Activated CD8-positive, alpha-beta memory T cell treated with anti-CD3 and anti-CD28 coated beads for 36 hours (primary cell): ENCODE data around the gene DIP2B. TPM values are rescaled to one million over a fixed set of nuclear protein-coding genes. Genes with fewer than 3 reads are reported as not detected.
"Not testable (repeated sequence)": the region's sequence is repeated elsewhere in the genome, so short reads cannot be mapped to it uniquely, and the experiment has no call there.

ENCODE experiments used
- CTCF ChIA-PET: fragments of 350-600 bp; sonication (Branson Sonifier 250); formaldehyde crosslinking; loops from one replicate; lab custom pipeline; 2021; ENCODE audit warnings: antibody characterized with exemption; lab: Charles Lee
- POLR2A ChIA-PET: fragments of 350-600 bp; sonication (Branson Sonifier 250); formaldehyde crosslinking; loops from one replicate; lab custom pipeline; 2021; ENCODE audit warnings: antibody characterized with exemption; lab: Charles Lee
- total RNA-seq, 2 experiments: library from RNA; stranded (reverse); gene quantifications; one replicate each; pipeline ENCODE4 v1.2.3, GENCODE V29; 2021

DIP2B gene
- total RNA-seq, 2 experiments from 2014 or later = 21.7 to 22.2 TPM

DNA sequence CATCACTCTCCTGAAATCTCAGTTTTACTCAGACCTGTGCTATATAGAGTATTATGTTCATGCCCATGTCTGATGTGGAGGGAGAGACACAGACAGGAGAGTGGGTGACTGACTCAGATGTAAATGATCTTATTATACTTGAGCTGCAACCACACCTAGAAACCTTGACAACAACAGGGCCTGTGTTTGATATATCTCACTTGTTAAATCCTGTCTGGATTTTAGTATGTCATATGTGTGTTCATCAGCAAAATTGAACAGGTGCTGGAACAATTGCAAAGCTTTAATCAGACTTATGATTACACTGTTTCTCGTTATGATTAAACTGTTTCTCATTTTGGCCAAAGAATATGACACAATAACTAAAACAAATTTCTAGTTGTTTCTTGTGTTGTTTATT lies 37.7 kb downstream of the DIP2B start:
- POLR2A ChIA-PET = interaction anchor here (0.5 to 1.0 kb wide), 3 partner anchors 10 to 375 kb away, joined by 3 read pairs; partner anchors contain the start of gene CERS5
- CTCF ChIA-PET = interaction anchor here (2.3 kb wide), 1 partner anchor 10 kb away, joined by 7 read pairs; no protein-coding TSS in a partner anchor

DNA sequence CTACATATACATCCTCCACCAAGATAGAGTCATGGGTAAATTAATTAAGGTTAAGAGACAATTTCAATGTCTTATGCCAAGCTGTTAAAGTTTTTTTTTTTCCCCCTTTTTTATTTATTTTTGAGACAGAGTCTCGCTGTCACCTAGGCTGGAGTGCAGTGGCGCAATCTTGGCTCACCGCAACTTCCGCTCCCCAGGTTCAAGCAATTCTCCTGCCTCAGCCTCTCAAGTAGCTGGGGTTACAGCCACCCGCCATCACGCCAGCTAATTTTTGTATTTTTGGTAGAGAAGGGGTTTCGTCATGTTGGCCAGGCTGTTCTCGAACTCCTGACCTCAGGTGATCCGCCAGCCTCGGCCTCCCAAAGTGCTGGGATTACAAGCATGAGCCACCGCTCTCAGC lies 38.4 kb downstream of the DIP2B start:
- ChIA-PET CTCF (interaction anchor here (2.3 kb wide), 1 partner anchor 10 kb away, joined by 7 read pairs; no protein-coding TSS in a partner anchor), POLR2A (interaction anchor here (1.0 kb wide), 1 partner anchor 12 kb away, joined by 3 read pairs; no protein-coding TSS in a partner anchor)

DNA sequence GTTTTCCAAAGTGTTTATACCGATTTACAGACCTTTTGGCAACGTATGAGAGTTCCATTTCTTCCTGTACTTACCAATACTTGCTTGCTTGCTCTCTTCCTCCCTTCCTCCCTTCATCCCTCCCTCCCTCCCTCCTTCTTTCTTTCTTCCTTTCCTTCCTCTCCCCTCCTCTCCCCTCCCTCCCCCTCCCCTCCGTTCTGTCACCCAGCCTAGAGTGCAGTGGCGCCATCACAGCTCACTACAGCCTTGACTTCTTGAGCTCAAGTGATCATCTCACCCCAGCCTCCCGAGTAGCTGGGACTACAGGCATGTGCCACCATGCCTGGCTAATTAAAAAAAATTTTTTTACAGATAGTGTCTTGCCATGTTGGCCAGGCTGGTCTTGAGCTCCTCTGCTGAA lies 40.4 kb downstream of the DIP2B start:
- ChIA-PET CTCF (no interaction called here), POLR2A (interaction anchor here (0.5 kb wide), 1 partner anchor 24 kb away, joined by 5 read pairs; no protein-coding TSS in a partner anchor)

DNA sequence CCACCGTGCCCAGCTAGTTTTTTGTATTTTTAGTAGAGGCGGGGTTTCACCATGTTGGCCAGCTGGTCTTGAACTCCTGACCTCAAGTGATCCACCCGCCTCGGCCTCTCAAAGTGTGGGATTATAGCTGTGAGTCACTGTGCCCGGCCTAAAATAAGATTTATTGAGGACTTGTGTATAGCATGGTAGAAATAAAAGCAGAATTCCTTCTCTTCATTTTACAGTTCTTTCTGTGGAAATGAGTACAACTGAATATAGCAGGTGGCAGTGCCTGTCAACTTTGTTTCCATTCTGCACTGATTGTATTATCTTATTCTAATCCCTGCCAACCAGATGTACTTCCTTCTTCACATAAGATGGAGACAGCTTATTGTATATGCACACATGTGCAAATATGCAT lies 41.0 kb downstream of the DIP2B start:
- ChIA-PET CTCF (no interaction called here), POLR2A (no interaction called here)

DNA sequence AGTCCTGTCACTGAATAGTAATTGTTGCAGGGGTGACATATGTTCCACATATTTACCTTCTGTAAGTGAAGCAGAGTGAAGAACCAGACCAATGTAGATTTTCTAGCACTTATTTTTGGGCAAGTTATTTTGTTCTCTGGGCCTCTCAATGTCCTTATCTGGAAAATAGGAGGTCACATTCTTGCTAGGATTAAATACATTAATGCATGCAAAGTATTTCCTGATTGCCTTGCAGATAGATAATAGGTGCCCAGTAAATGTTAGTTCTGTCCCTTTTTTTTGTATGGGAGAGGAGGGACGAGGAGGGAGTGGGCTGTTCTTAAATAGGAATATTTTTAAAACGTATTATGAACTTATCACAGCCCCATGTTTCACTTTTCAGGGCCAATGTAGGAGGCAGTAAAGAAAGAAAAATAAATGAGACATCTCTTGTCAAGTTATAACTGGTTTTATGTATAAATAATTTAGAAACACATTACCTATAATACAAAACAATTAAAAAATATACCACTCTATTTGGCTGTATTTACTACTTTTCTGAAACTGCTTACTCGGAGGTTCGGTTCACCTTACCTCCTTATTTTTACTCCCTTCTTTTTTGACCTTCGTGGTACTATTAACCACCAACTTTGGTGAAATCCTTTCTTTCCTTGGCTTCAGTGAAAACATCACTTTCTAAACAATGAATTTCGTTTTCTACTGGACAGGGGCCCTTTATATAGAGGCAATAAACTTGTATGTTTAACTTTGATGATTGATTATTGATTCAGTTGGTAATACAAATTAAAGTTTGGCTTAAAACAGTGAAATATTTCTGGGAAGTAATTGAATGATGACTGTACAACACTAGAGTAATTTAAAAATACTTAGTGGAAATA lies 41.9 kb downstream of the DIP2B start:
- ChIA-PET CTCF (interaction anchor here (1.4 kb wide), 1 partner anchor 10 kb away, joined by 3 read pairs; no protein-coding TSS in a partner anchor), POLR2A (no interaction called here)

DNA sequence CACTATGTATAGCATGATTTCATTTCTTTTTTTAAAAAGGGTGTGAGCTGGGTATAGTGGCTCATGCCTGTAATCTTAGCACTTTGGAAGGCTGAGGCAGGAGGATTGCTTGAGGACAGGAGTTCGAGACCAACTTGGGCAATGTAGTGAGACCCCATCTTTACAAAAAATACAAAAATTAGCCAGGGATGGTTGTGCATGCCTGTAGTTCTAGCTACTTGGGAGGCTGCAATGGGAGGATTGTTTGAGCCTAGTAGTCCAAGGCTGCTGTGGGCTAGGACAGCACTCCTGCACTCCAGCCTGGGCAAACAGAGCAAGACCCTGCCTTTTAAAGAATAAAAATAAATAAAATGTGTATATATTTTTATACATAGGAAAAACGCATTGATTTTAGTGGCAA lies 43.0 kb downstream of the DIP2B start:
- CTCF ChIA-PET = interaction anchor here (1.4 kb wide), 1 partner anchor 11 kb away, joined by 3 read pairs; no protein-coding TSS in a partner anchor
- POLR2A ChIA-PET = no interaction called here

DNA sequence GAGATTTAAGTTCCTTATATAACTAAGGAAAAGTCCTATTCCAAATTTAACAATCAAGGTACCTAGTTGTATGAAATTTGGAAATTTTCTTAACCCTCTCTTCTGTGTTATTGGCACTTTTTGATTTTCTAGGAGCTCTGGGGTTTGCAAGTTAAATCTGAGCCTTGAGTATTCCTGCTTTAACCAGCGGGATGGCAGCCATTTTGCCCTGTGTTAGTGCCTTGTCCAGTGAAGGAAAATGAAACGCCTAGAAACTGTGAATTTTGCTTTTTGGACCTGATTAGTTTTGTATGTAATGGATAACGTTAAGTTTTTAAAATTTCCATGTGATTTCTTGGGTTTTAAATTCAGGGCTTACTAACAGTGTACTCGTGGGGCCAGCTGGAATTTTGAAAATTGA lies 45.1 kb downstream of the DIP2B start:
- CTCF ChIA-PET = no interaction called here
- POLR2A ChIA-PET = interaction anchor here (0.6 kb wide), 2 partner anchors 9 to 38 kb away, joined by 3 read pairs; no protein-coding TSS in a partner anchor

DNA sequence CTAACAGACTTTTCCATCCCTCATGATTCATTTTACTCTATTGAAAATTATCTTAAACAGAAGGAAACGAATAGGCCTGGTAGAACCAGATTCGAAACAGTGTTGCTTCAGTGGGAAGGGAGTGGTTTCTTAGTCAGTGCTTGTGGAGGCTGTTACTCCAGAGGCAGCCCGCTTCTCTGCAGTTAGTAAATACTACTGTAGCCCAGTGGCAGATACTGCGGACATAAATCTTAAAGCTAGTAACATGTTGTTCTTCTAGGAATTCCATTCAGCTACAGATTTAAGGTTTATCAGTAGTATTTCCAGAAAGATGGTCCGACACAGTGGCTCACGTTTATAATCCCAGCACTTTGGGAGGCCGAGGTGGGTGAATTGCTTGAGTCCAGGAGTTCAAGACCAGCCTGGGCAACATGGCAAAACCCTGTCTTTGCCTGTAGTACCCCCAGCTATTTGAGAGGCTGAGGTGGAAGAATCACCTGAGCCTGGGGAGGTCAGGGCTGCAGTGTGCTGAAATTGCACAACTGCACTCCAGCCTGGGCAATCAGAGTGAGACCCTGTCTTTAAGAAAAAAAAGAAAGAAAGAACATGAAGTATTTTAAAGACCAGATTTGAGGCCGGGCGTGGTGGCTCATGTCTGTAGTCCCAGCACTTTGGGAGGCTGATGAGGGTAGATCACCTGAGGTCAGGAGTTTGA lies 45.9 kb downstream of the DIP2B start:
- CTCF ChIA-PET = interaction anchor here (0.7 kb wide), 1 partner anchor 46 kb away, joined by 3 read pairs; the partner anchor contains the start of gene DIP2B
- POLR2A ChIA-PET = interaction anchor here (0.6 kb wide), 1 partner anchor 10 kb away, joined by 3 read pairs; no protein-coding TSS in a partner anchor

DNA sequence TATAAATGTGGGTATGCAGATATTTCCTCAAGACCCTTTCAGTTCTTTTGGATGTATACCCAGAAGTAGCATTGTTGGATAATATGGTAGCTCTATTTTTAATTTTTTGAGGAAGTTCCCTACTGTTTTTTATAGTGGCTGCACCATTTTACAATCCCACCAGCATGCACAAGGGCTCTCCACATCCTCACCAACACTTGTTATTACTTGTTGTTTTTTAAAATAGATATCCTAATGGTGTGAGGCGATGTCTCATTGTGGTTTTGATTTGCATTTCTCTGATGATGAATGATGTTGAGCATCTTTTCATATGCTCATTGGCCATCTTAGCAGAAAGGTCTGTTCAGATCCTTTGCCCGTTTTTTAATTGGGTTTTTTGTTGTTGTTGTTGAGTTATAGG lies 47.1 kb downstream of the DIP2B start:
- ChIA-PET CTCF (interaction anchor here (0.6 to 0.7 kb wide), 2 partner anchors 37 to 263 kb away, joined by 3 read pairs; no protein-coding TSS in a partner anchor), POLR2A (no interaction called here)

DNA sequence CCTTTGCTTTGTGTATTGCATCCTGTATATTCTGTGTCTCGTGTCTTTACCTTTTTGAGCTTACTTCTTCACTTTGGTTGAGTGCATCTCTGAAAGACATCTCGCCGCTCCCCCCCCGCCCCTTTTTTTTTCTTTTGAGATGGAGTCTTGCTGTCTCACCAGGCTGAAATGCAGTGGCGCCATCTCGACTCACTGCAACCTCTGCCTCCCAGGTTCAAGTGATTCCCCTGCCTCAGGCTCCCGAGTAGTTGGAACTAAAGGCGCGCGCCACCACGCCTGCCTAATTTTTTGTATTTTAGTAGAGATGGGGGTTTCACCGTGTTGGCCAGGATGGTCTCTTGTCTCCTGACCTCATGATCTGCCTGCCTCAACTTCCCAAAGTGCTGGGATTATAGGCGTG lies 49.9 kb downstream of the DIP2B start:
- ChIA-PET POLR2A (interaction anchor here (0.8 kb wide), 1 partner anchor 12 kb away, joined by 3 read pairs; no protein-coding TSS in a partner anchor), CTCF (no interaction called here)

DNA sequence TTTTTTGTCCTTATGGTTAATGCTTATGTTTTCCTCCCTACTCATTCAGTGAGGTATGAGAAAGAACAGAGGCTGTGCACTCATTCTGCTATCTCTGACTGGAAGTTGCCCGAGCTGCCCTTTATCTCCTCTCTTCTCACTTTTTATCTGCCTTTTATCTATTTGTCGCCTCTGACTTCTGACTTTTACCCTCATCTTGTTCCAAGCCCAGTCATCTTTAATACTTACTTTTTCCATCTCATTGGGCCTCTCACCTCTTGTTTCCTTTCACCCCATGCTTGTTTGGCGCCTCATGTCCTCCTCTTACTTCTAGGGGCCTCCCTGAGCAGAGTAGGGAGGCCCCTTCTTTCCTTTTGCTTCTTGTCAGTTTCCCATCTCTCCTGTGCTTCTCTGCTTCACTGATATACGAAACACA lies 50.7 kb downstream of the DIP2B start:
- POLR2A ChIA-PET = interaction anchor here (0.8 to 0.9 kb wide), 2 partner anchors 13 to 26 kb away, joined by 3 to 7 read pairs; no protein-coding TSS in a partner anchor
- CTCF ChIA-PET = interaction anchor here (0.6 kb wide), 1 partner anchor 31 kb away, joined by 4 read pairs; no protein-coding TSS in a partner anchor

DNA sequence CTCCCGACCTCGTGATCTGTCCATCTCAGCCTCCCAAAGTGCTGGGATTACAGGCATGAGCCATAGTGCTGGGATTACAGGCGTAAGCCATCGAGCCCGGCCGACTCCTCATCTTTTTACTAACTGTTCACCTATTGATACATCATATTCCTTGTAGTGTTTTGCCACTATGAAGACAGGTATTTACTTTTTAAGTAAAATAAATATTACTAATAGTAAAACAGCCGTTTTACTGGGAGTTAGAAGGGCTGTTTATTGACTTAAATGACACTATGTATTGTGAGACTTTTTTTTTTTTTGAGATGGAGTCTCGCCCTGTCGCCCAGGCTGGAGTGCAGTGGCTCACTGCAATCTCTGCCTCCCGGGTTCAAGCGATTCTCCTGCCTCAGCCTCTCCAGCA lies 51.5 kb downstream of the DIP2B start:
- ChIA-PET POLR2A (no interaction called here), CTCF (interaction anchor here (0.6 kb wide), 1 partner anchor 31 kb away, joined by 4 read pairs; no protein-coding TSS in a partner anchor)

DNA sequence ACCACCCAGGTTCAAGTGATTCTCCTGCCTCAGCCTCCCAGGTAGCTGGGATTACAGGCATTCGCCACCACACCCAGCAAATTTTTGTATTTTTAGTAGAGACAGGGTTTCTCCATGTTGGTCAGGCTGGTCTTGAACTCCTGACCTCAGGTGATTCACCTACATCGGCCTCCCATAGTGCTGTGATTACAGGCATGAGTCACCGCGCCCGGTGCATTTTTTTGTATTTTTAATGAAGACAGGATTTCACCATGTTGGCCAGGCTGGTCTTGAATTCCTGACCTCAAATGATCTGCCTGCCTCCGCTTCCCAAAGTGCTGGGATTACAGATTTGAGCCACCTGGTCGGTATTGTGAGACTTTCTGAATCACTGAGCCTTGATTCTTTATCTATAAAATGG lies 52.0 kb downstream of the DIP2B start:
- POLR2A ChIA-PET, CTCF ChIA-PET: not testable (repeated sequence)

DNA sequence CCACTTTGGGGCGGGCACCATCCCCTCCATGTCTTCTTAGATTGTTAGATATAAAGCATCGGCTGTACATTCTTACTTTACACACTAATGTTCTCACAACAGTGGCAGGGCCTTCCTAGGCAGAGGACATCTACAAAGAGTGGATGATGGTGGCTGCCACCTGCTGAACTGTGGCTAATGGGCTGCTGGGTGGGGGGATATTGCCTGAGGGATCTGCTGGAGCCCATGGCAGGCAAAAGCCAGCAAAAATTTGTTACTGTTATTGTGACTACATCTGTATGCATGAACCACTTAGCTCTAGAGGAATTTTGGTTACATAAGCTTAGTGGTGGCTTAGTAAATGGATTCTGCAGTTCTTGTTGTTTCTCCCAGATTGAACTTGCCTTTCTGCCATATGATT lies 52.6 kb downstream of the DIP2B start:
- ChIA-PET POLR2A (no interaction called here), CTCF (no interaction called here)

DNA sequence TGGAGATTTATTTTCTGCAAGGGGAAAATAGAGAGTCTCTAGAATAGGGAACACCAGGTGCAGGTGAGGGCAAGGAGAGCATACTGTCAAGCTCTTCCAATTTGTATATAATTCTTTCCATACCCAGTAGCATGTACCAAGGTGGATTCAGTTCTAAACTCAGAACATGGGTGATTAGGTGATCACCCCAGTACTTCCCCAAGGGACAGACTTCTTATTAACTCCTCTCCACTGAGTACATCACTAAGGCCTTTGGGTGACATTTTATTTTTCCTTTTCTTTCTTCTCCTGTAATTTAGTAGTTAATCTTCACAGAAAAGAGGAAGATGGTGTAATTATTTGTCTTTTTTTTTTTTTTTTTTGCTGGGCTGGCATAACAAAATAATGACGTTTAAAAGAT lies 54.2 kb downstream of the DIP2B start:
- ChIA-PET POLR2A (no interaction called here), CTCF (interaction anchor here (1.1 kb wide), 1 partner anchor 54 kb away, joined by 4 read pairs; the partner anchor contains the start of gene DIP2B)

DNA sequence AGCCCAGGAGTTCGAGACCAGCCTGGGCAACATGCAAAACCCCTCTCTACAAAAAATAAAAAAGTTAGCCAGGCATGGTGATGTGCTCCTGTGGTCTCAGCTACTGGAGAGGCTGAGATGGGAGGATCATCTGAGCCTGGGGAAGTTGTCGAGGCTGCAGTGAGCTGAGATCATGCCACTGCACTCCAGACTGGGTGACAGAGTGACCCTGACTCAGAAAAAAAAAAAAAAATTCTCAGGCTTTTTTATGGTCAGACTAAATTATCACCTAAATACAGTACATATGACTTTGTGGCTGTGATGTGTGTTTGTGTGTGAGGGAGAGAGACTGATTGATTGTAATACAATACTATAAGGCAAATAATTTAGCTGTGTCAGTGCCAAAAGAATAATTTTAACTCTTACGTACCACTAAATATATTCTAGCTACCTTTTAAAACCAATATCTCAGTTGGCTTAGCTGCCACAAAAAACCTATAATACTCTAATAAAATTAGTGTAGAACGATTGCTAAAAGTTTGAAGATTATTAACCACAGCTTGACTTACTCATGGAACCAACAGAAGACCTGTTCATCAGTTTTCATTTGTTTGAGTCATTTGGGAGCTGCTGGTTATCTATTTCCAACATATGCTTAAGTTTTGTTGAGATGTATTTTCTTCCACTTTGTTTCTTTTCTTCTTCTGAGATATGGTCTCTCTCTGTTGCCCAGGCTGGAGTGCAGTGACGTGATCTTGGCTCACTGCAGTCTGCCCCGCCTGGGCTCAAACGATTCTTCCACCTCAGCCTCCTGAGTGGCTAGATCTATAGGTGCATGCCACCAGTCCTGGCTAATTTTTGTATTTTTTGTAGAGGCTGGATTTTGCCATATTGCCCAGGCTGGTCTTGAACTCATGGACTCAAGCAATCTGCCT lies 58.0 kb downstream of the DIP2B start:
- ChIA-PET POLR2A (no interaction called here), CTCF (interaction anchor here (0.6 to 1.2 kb wide), 3 partner anchors 31 to 83 kb away, joined by 3 to 4 read pairs (median 4); no protein-coding TSS in a partner anchor)

DNA sequence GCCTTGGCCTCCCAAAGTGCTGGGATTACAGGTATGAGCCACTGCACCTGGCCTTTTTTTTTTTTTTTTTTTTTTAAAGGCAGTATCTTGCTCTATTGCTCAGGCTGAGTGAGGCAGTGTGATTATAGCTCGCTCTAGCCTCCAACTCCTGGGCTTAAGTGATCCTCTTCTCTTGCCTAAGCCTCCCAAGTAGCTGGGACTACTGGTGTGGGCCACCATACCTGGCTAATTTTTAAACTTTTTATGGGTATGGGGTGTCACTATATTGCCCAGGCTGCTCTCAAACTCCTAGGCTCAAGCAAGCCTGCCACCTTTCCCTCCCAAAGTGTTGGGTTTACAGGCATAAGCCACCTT lies 58.6 kb downstream of the DIP2B start:
- POLR2A ChIA-PET = no interaction called here

More for the DNA sequence above, 58.6 kb downstream of the DIP2B start:
- CTCF ChIA-PET = interaction anchor here (0.6 to 1.2 kb wide), 5 partner anchors 30 to 524 kb away, joined by 3 to 4 read pairs (median 3); no protein-coding TSS in a partner anchor
